Hematopoietic multipotent progenitor cell treated with erythropoietin and hydrocortisone succinate and interleukin-3 and kit ligand, for 8 days (in vitro differentiated cells): Measurements from ENCODE around the gene KIF15.
A peak's percentile ranks its signal among the peaks of the same experiment; 100 is the strongest.
"Not testable (repeated sequence)": the region's sequence is repeated elsewhere in the genome, so short reads cannot be mapped to it uniquely, and the experiment has no call there.

Experiments used
- DNase-seq: peaks from one replicate; pipeline ENCODE4 v3.0.0-alpha.2; 2015

The KIF15 gene

GRCh38 chr3:44831232-44831631 is 69.6 kb downstream of the KIF15 start:
- no peak for DNase-seq

DNA sequence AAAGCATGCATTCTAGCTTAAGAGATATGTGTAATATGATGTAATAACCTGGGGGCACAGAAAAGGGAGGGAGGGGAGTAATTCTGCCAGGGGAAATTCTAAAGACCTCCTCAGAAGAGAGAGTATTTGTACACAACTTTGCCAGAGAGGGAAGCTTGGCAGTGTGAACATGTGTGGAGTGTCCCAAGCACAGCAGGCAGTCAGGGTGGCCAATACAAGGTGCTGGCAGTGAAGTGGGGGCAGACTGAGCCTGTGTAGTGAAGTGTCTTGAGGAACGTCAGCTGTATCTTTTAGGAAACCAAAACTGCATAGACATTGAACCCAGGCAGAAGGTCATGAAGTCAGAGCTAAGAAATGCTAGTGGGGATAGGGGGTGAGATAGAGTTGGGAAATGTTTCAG is 70.4 kb downstream of the KIF15 start:
- DNase-seq: no peak

- DNase-seq: no peak
Measured at GRCh38 chr3:44832965-44833364, 71.4 kb downstream of the KIF15 start.

DNA sequence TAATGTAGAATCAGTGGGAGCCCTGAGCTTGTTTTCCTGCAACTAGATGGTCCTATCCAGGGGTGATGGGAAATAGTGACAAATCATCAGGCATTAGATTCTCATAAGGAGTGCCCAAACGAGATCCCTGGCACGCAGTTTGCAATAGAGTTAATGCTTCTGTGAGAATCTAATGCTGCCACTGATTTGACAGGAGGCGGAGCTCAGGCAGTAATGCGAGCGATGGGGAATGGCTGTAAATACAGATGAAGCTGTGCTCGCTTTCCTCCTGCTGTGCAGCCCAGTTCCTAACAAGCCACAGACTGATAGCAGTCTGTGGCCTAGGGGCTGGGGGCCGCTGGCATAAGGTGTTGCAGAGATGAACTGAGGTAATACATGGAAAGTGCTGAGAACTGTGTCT is 71.8 kb downstream of the KIF15 start:
- no peak for DNase-seq

GRCh38 chr3:44835684-44836083 is 74.1 kb downstream of the KIF15 start:
- DNase-seq: no peak

DNA sequence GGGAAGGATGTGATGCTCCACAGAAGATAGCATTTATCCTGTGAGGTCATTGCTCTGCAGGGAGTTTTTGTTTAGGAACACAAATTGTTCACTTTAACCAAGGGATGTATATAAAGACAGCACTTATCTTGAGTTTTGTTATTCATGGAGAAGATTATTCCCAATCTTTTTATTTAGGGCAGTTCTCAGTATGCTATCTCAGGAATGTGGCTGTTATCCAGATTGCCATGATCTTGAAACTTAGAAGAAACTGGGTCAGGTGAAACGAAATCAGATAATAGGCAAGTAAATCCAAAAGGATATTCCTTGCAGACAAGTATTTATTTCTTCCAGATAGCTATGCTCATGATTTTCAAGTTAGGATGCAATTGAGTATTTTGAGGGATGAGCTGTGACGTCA is 80.8 kb downstream of the KIF15 start:
- DNase-seq: no peak

DNA sequence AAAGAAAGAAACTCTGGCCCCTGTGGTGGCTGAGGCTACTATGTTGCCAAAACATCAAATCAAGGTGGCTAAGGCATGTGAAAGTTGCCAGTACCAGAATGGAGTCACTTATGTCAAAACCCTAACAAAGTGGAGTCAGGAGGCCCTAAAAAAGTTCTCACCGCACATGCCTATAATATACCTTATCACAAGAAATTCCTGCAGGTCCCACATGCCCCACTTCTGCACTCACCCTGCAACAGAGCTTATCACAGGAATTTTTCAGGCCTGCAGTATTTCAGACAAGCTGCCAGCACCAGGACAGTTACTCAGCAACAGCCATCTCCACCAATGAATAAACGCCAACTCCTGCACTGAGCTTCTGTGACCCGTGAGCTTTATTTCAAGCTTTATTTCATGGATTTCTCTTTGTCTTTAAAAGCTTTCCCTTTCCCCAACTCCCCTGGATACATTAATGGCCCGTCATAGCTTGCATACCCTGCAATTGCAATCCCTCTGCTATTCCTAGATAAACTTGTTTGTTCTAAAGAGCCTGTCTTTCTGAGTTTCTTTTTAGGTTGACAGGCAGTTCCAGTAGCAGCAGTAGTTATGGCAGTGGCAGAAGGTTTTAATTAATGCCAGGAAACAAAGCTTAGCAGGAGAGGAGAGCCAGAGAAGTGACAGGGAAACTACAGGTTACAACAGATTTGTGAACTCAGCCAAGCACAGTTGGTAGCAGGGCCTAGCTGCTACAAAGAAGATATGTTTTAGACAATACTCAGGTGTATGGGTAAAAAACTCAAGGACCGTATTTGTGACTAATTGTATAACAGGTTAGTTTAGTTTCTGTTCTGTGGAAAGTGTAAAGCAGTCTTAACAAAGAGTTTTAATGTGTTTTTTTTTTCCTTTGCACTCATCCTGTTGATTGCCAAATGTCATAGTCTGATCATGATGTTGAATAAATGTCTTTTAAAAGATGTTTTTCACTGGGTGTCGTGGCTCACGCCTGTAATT is 84.2 kb downstream of the KIF15 start:
- no peak for DNase-seq

DNA sequence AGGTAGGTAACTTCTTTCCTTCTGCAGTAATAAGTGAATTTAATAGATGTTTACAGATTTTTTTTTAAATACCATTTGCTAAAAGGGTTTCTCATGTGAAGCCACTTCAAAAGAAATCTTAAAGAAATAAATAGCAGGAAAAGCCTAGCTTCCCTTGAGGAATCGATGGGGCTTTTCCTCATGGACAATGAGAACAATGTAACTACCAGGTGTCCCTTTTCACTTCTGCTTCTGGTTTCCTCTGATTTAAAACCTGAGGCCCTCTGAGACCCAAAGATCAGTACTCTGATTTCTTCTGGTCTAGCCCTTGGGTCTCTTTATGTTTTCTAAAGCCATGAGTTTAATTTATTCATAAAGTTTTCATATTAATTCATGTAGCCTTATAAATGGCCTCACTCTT is 87.0 kb downstream of the KIF15 start:
- no peak for DNase-seq

GRCh38 chr3:44856663-44857062 is 95.1 kb downstream of the KIF15 start:
- not testable (repeated sequence) for DNase-seq

DNA sequence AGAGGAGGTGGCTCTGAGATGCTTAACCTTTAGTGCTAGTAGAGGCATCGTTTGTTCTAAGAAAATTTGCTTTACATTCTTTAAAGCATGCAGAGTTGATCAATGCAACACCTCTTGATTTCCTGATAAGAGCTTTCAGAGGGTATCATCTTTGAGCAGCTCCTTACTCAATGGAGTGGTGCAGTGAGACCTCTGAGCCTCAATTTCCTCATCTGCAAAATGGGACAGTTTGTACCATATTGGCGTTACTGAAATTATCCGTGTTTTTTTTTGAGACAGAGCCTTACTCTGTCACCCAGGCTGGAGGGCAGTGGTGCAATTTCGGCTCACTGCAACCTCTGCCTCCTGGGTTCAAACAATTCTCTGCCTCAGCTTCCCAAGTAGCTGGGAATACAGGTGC is 98.5 kb downstream of the KIF15 start:
- no peak for DNase-seq

DNA sequence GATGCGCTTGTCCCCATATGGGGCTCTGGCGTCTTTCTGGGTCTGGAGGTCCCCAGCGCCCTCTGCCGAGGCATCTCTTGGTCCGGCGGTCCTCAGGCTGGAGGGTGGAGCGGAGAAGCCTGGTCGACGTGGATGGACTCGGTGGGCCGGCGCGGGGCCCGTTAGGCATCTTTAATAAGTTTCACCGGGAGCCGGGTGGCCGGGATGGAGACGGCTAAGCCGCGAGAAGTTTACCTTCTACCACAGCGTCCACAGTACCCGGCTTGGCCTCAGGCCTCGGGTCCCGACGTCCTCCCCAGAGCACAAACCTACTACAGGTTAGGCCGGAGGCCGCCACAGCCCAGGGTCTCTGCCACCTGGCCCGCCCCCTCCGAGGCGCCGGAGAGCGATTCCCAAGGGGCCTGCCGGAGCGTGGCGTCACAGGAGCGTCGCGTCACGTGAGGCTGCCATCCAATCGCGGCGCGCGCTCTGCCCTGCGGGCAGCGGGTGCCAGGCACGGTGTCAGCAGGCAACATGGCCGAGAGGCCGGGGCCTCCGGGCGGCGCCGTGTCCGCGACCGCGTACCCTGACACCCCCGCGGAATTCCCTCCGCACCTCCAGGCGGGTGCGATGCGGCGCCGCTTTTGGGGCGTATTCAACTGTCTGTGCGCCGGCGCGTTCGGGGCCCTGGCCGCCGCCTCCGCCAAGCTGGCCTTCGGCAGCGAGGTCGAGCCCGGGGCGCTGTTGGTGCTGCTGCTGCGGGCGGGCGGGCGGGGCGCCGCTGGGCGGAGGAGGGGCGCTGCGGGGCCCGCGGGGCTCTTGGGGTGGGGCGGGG is 100.0 kb downstream of the KIF15 start, which contains the start of gene TMEM42:
TMEM42 (plus strand) TSS at position 501 of the 814 bp plus-strand sequence; CDS start at position 514, 13 bp downstream.
- peak; percentile 87 for DNase-seq

DNA sequence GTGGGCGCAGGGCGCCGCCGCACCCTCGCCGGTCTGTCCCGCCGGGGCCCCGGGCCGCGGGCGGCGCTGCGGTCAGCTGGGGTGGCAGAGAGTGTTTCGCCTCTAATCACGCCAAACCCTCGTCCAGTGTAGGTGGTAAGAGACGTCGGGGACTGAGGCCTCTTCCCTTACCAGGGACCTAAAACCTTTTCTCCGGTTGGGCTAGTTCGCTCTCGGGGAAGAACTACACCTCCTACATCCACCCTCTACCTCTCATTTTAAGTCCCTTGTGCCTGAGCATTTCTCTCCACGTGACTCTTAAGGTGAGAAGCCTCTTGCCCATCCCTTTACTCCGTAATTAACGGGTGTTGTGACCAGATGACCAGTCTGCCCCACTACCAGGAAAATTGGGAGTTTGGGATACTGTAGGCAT is 100.6 kb downstream of the KIF15 start:
- DNase-seq: peak; percentile 44

DNA sequence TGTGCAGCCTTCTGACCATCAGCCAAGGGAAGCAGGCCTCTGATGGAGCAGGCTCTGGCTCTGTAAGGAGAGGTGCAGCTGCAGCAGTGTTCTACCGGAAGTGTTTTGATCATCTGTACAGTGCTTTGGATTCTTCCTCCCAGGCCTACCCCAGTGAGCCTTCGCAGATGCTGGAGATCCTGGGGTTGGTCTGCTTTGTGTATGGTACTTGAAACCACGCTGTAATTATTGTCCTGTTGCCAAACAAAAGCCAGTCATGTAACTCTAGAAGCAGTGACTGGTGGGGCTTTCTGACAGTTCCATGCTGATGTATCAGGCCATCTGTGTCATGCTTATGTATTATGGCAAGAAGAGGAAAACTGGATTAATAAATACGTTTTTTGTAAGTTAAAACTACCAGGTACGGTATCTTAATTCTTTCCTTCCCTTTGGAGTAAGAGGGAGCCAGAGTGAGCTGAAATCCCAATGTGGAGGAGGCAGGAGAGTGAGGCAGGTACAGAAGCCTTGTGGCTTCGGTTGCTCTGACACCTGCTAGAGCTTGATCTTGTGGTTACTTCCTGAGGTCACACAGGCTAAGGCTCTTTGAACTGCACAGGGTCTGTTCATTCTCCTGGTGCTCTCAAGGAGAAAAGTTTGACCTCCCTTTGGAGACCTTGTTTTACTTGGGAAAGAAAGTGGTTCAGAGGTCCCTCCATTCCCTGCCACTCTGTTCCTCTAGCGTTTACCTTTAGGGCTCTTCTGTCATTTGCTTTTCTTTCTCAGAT is 103.9 kb downstream of the KIF15 start:
- no peak for DNase-seq

GRCh38 chr3:44867421-44868111 is 106.0 kb downstream of the KIF15 start:
- DNase-seq: no peak

GRCh38 chr3:44870375-44871061 is 108.9 kb downstream of the KIF15 start:
- no peak for DNase-seq

DNA sequence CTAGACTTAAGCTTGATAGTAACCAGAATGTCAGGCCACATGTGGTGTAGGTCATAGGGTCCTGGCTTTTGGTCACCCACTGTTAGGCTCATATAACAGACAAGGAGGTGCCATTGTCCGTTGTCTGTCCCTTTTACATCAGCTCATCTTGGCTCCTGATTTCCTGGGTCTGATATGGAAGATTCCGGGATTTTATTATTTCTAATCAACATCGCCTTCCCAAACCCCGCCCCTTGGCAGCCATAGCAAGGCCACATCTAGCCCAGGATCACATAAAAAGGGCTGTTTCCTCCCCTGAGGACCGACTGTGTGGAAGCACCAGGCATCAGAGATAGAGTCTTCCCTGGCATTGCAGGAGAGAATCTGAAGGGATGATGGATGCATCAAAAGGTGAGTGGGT is 112.7 kb downstream of the KIF15 start, which contains the start of gene TGM4:
TGM4 (plus strand) TSS at position 301 of the 400 bp plus-strand sequence; CDS start at position 372, 71 bp downstream.
- DNase-seq: no peak

- DNase-seq: no peak
Measured at GRCh38 chr3:44875596-44875995, 114.0 kb downstream of the KIF15 start.

DNA sequence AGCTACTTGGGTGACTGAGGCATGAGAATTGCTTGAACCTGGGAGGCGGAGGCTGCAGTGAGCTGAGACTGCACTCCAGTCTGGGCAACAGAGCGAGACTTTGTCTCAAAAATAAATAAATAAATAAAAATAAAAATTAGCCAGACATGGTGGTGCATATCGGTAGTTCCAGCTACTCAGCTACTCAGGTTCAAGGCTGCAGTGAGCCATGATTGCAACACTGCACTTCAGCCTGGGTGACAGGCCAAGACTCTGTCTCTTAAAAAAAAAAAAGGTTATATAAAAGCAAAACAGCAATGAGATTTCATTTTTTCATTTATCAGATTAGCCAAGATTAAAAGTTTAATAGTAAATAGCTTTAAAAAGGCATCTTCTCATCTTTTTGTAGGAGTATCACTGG is 115.7 kb downstream of the KIF15 start:
- no peak for DNase-seq

GRCh38 chr3:44880284-44880683 is 118.7 kb downstream of the KIF15 start:
- no peak for DNase-seq

- peak; percentile 9 for DNase-seq
Measured at GRCh38 chr3:44883213-44883955, 121.8 kb downstream of the KIF15 start.

GRCh38 chr3:44883999-44884431 is 122.4 kb downstream of the KIF15 start:
- DNase-seq: no peak
